Jurkat, Clone E6-1 (cell line): ENCODE data around the gene CDHR1.
"Not testable (repeated sequence)": the region's sequence is repeated elsewhere in the genome, so short reads cannot be mapped to it uniquely, and the experiment has no call there.

Source experiments
- DNase-seq: peaks from one replicate; pipeline ENCODE4 v3.0.0-alpha.2; 2011; ENCODE audit warnings: low read depth, low spot score
- H3K4me3 ChIP-seq: 2 replicates; pipeline ENCODE4 v1.5.1; 2011; ENCODE audit warnings: mild to moderate bottlenecking, low read length, control low read depth, moderate library complexity

The CDHR1 gene

GRCh38 chr10:84172467-84173356, 21.6 kb upstream of the CDHR1 start:
- no peak for DNase-seq
- no peak overlapping the region for H3K4me3 ChIP-seq

DNA sequence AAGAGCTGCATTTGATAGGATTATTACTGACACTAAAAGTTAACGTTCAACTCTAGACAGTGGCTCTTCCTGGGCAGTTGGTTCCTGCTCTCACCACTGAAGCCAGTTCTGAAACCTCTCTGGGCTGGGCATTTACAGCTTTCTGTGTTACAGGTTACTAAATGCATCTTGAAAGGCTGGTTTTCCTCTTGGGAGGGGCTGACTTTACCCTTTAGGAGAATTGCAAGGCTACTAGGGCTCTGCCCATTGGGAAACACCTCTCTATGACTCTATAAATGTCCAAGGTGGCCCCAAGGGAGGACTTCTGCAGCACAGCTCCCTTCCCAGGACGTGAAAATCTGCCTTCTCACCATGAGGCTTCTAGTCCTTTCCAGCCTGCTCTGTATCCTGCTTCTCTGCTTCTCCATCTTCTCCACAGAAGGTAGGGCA, 20.8 kb upstream of the CDHR1 start, which contains the start of gene GPR15LG:
Gene GPR15LG, plus strand, starts transcription at position 301 of the 429 bp plus-strand sequence. Its CDS starts 51 bp downstream, at position 352.
- DNase-seq = no peak
- H3K4me3 ChIP-seq = no peak within 1 kb of the TSS

- no peak for DNase-seq
- H3K4me3 ChIP-seq = no peak overlapping the region
These were observed 18.9 kb upstream of the CDHR1 start for GRCh38 chr10:84175436-84175835.

- no peak for DNase-seq
These were observed 18.0 kb upstream of the CDHR1 start for GRCh38 chr10:84176351-84176750.

GRCh38 chr10:84176836-84177474, 17.4 kb upstream of the CDHR1 start:
- DNase-seq = no peak

More at GRCh38 chr10:84176351-84176750, 18.0 kb upstream of the CDHR1 start:
- no peak overlapping the region for H3K4me3 ChIP-seq

DNA sequence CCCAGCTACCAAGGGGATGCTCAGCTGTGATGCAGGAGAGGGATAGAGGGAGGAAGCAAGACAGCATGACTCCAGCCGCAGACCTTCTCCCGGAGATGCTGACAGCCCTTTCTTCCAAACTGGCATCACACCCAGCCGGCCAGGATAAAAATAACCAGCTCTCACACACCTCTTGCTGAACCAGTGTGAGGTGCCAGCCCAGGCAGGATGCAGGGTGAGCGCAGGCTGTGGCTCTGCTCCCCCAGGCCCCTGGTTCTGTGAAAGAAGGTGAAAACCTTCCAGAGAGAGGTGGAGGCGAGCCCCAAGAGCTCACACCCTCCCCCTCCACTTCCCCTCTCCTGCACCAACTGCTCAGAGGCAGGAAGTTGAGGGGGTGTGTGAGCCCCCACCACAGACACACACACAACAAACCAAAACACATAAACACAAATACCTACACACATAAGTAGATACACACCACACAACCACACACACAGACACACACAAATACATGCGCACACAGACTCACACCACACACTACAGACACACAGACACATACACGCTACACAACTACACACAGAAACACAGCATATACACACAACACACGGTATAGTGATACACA, 16.7 kb upstream of the CDHR1 start:
- DNase-seq = peak; percentile 85

More at GRCh38 chr10:84176836-84177474, 17.4 kb upstream of the CDHR1 start:
- H3K4me3 ChIP-seq = no peak overlapping the region

DNA sequence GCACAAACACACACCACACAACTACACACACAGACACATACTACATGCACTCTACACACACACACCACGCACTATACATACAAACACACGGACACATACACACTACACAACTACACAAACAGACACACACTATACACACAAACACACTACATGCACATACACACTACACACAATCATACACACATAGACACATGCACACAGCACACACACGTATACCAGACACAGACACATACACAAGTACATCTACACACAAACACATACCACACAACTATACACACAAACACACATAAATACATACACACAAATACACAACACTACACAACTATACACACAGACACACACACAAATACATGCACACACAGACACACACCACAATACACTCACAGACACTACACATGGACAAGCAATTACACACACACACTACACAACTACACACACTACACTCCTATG, 16.2 kb upstream of the CDHR1 start:
- H3K4me3 ChIP-seq = no peak overlapping the region
- DNase-seq = no peak

More for the DNA sequence above, 16.7 kb upstream of the CDHR1 start:
- H3K4me3 ChIP-seq = peak overlapping the region; percentile 18

DNA sequence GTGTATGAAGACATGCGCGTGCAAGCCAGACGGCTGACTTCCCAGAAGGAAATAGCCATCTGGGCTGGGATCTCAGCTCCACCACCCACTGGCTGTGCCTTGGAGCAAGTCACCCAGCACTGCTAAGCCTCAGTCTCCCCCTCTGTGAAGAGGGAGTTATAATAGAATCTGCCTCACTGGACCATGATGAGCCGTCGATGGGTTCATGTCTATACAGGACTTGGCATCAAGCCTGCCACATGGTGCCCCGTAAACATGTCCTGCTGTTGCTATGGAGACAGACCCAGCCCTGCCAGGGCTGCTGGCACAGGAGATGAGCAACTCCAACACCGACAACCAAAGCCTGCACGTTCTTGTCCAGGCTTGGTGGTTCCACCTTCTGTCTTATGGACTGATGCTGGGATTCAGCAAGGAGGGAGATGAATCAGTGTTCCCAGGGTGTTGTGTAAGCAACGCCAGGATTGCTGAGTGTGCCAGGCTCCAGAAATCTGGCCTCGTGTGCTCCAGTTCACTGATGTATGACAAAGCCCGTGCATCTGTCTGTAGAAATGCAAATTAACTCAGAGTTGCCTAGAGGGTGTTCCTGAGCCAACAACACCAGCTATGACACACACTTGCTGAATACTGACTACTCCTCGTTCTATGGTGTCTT, 15.2 kb upstream of the CDHR1 start:
- H3K4me3 ChIP-seq = no peak overlapping the region

DNA sequence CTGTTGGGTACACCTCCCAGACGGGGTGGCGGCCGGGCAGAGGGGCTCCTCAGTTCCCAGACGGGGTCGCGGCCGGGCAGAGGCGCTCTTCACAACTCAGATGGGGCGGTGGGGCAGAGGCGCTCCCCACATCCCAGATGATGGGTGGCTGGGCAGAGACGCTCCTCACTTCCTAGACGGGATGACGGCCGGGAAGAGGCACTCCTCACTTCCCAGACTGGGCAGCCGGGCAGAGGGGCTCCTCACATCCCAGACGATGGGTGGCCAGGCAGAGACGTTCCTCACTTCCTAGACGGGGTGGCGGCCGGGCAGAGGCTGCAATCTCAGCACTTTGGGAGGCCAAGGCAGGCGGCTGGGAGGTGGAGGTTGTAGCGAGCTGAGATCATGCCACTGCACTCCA, 14.0 kb upstream of the CDHR1 start:
- not testable (repeated sequence) for H3K4me3 ChIP-seq, DNase-seq

More for the DNA sequence above, 15.2 kb upstream of the CDHR1 start:
- no peak for DNase-seq

- DNase-seq = no peak
- H3K4me3 ChIP-seq = no peak overlapping the region
These were observed 12.7 kb upstream of the CDHR1 start for GRCh38 chr10:84181631-84182030.

DNA sequence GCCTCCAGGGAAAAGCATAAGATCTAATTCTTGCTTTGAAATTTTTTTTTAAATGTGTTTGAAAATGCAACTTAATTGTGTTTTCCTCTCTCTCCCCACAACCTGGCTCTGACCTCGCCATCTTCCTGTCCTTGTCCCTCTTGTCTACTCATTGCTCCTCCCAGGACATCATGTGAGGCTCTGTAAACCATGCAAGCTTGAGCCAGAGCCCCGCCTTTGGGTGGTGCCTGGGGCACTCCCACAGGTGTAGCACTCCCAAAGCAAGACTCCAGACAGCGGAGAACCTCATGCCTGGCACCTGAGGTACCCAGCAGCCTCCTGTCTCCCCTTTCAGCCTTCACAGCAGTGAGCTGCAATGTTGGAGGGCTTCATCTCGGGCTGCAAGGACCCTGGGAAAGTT, 9.8 kb upstream of the CDHR1 start:
- no peak overlapping the region for H3K4me3 ChIP-seq

GRCh38 chr10:84185526-84186175, 8.7 kb upstream of the CDHR1 start:
- no peak for DNase-seq
- no peak overlapping the region for H3K4me3 ChIP-seq

More for the DNA sequence above, 9.8 kb upstream of the CDHR1 start:
- DNase-seq = no peak

GRCh38 chr10:84188815-84189214, 5.5 kb upstream of the CDHR1 start:
- DNase-seq = no peak
- H3K4me3 ChIP-seq = no peak overlapping the region

- peak overlapping the region; percentile 28 for H3K4me3 ChIP-seq
- DNase-seq = peak; percentile 57
These were observed 3.7 kb upstream of the CDHR1 start for GRCh38 chr10:84190621-84191020.

- DNase-seq = peak; percentile 87
- peak overlapping the region; percentile 28 for H3K4me3 ChIP-seq
These were observed 3.2 kb upstream of the CDHR1 start for GRCh38 chr10:84191106-84191505.

DNA sequence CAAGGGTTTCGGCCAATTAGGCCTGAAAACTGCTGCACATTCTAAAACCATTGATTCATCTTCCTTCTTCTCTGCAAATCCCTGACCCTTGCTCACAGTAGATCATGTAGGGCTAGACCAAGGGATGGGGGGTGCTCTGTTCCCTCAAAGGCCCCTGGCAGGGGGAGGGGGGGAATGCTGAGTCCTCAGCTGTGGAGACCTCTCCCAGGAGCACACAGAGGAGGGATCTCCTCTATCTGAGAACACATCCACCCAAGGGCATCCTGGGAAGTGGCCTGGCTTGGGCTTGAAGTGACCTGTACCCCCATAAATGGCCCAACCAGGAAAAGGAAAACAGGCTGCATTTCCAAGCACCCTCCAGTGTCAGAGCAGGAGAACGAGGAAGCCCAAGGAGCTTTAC, 1.0 kb upstream of the CDHR1 start:
- H3K4me3 ChIP-seq = no peak overlapping the region
- no peak for DNase-seq

- peak overlapping the region; percentile 31 for H3K4me3 ChIP-seq
- DNase-seq = no peak
These were observed 402 bp upstream of the CDHR1 start for GRCh38 chr10:84193846-84194423.

DNA sequence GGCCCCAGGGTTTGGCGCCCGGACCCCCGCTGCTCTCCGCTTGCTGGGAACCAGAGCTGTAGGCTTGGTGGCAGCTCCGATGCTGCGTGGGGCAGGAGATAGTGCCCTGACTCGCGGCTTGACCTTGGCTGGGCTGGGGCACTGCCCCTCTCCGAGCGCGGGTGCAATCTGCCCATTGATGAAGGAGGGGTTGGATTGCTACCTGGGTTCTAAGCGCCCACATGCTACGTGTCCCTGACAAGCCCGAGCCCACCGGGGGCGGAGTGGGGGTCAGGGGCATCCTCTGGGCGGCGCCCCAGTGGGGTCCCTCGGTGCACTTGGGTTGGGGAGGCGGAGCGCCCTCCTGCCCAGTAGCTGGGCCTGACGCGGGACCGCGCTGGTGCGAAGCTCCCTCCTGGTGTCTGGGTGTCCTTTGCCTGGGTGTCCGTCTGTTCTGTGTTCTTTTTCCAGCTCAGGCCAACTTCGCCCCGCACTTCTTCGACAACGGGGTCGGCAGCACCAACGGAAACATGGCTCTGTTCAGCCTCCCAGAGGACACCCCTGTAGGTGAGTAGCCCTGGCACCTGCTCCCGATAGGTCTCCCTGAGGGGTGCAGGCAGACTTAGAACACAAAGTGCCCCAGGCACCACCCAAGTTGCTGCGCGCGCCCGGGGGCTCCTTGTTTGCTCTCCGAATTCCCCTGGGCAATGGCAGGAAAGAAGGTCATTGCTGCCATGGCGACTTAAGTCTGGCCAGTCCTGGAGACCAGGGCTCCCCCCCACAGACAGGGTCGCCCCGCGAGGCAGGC, 900 bp downstream of the CDHR1 start:
- no peak for DNase-seq
- no peak overlapping the region for H3K4me3 ChIP-seq
